Stimulated activated CD8-positive, alpha-beta memory T cell treated with anti-CD3 and anti-CD28 coated beads, Interleukin-4, amount 100 ng/mL, for 24 hours (primary cell): ENCODE results near the gene CHST8.

Experiments
- DNase-seq: peaks from one replicate; pipeline ENCODE4 v3.0.0-alpha.2; 2020; ENCODE audit warnings: low read depth

The CHST8 gene

GRCh38 chr19:33673996-33674625 is 52.4 kb downstream of the CHST8 start:
- no peak for DNase-seq

GRCh38 chr19:33674626-33675367 is 53.0 kb downstream of the CHST8 start:
- no peak for DNase-seq

GRCh38 chr19:33675501-33676124 is 53.9 kb downstream of the CHST8 start:
- DNase-seq, result no peak

GRCh38 chr19:33676999-33677665 is 55.4 kb downstream of the CHST8 start:
- no peak for DNase-seq

GRCh38 chr19:33677745-33678426 is 56.1 kb downstream of the CHST8 start:
- DNase-seq, result no peak

GRCh38 chr19:33678796-33679585 is 57.2 kb downstream of the CHST8 start:
- no peak for DNase-seq

- DNase-seq, result no peak
These were observed 57.9 kb downstream of the CHST8 start for GRCh38 chr19:33679696-33680095.

- DNase-seq, result no peak
These were observed 59.4 kb downstream of the CHST8 start for GRCh38 chr19:33681081-33681680.

GRCh38 chr19:33683881-33684537 is 62.3 kb downstream of the CHST8 start:
- DNase-seq, result no peak

- DNase-seq, result no peak
These were observed 62.9 kb downstream of the CHST8 start for GRCh38 chr19:33684538-33685232.

- DNase-seq, result no peak
These were observed 63.8 kb downstream of the CHST8 start for GRCh38 chr19:33685541-33685940.

- DNase-seq, result no peak
These were observed 64.5 kb downstream of the CHST8 start for GRCh38 chr19:33686262-33686661.

GRCh38 chr19:33686687-33687480 is 65.1 kb downstream of the CHST8 start:
- no peak for DNase-seq

- DNase-seq, result no peak
These were observed 65.9 kb downstream of the CHST8 start for GRCh38 chr19:33687481-33688170.

- DNase-seq, result no peak
These were observed 66.6 kb downstream of the CHST8 start for GRCh38 chr19:33688171-33688992.

- no peak for DNase-seq
These were observed 67.5 kb downstream of the CHST8 start for GRCh38 chr19:33689138-33689746.

GRCh38 chr19:33689868-33690267 is 68.1 kb downstream of the CHST8 start:
- no peak for DNase-seq
